Retinal pigment epithelial cell (primary cell): ENCODE data around the gene MED19.
A peak's percentile ranks its signal among the peaks of the same experiment; 100 is the strongest.
"Not testable (repeated sequence)": the region's sequence is repeated elsewhere in the genome, so short reads cannot be mapped to it uniquely, and the experiment has no call there.

Experiments
- DNase-seq: peaks from one replicate; pipeline ENCODE4 v3.0.0-alpha.2; 2010; ENCODE audit warnings: low read depth
- H3K4me3 ChIP-seq: 2 replicates; pipeline ENCODE4 v1.5.1; 2011; ENCODE audit warnings: mild to moderate bottlenecking, low read length, control low read depth, moderate library complexity
- CTCF ChIP-seq: conservative IDR thresholded peaks from 2 replicates; pipeline ENCODE4 v1.5.1; 2011; ENCODE audit warnings: low read depth, low read length, control low read depth, inconsistent platforms

Gene MED19

DNA sequence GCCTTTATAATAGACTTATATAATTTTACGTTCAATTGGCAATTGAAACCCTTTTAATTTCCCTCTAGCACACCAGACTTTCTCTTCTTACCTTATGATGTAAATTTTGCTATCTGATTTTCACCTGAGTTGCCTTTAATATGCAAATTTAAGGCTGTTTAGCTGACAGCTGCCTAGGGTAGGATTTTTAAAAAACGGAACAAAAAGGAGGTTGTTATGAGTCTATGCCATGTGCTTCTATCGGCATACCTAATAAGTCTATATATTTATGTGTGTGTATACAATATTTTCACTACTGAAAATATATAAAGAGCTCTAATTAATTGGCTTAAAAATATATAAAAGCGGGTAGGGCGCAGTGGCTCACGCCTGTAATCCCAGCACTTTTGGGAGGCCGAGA is 17.5 kb upstream of the MED19 start:
- DNase-seq = no peak
- no peak for TF ChIP-seq CTCF
- H3K4me3 ChIP-seq = no peak overlapping the region

DNA sequence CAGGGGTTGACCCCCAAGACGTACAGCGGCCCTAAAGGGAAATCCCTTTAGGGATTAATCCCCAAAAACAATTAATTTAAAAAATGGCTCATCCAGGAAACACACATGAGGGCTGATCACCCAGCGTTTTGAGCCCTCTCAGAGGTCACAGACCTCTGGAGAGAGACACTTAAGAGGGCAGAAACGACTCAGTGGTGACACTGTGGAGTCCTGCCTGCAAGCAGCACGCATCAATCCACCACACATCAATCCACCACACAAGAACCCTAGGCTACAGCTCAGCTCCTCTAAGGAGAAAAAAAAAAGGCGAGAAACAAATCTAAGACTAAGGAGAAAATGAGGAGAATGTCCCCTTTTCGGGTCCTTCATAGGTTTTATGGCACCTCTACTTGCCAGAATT is 16.8 kb upstream of the MED19 start:
- no peak overlapping the region for H3K4me3 ChIP-seq
- TF ChIP-seq CTCF = no peak
- DNase-seq = no peak

DNA sequence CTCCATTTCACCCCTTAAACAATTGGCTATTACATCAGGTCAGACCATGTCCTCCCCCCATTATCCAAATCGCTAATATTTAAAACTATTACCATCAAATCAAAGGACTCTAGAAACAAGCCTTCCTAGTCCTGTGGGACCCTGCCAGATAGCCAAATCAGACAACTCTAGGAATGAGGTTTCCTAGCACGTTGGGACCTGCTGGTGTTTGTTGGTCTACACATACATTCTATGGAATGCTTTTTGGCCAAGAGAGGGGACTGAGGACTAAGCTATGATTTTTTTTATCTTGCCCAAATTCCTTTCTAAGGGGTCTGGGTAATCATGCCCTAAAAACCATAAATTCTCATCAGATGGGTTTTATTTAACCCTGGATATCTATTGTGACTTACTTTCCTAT is 15.2 kb upstream of the MED19 start:
- no peak for DNase-seq
- no peak for TF ChIP-seq CTCF
- H3K4me3 ChIP-seq = no peak overlapping the region

DNA sequence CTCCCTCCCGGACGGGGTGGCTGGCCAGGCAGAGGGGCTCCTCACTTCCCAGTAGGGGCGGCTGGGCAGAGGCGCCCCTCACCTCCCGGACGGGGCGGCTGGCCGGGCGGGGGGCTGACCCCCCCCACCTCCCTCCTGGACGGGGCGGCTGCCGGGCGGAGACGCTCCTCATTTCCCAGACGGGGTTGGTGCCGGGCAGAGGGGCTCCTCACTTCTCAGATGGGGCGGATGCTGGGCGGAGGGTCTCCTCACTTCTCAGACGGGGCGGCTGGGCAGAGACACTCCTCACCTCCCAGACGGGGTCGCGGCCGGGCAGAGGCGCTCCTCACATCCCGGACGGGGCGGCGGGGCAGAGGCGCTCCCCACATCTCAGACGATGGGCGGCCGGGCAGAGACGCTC is 4.7 kb upstream of the MED19 start:
- H3K4me3 ChIP-seq = not testable (repeated sequence)

GRCh38 chr11:57713835-57714234 is 1.8 kb upstream of the MED19 start:
- H3K4me3 ChIP-seq = peak overlapping the region; percentile 100
- DNase-seq = no peak
- TF ChIP-seq CTCF = no peak

More for the DNA sequence above, 4.7 kb upstream of the MED19 start:
- not testable (repeated sequence) for DNase-seq

GRCh38 chr11:57712256-57713150 is 488 bp upstream of the MED19 start, which contains the start of gene TMX2:
TMX2 (plus strand) TSS chr11:57712593; CDS start chr11:57712619, 26 bp downstream.
- peak; percentile 99 for DNase-seq
- no peak for TF ChIP-seq CTCF
- H3K4me3 ChIP-seq = peak within 1 kb of the TSS; percentile 100

DNA sequence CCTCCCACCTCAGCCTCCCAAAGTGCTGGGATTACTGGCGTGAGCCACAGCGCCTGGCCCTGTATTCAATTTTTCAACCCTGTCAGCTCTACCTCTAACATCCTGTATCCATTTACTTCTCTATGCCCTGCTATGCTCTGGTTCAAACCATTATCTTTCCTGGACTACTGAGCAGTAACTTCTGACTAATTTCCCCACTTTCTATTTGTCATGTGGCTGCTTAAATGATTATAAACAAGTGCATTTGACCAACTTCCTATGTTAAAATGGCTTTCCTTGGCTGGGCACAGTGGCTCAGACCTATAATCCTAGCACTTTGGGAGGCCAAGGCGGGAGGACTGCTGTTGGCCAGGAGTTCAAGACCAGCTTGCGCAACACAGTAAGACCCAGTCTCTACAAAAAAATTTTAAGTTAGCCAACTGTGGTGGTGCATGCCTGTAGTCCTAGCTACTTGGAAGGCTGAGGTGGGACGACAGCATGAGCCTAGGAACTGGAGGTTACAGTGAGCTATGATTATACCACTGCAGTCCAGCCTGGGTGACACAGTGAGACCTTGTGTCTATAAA is 2.1 kb downstream of the MED19 start:
- no peak overlapping the region for H3K4me3 ChIP-seq
- DNase-seq = no peak
- TF ChIP-seq CTCF = no peak

- not testable (repeated sequence) for H3K4me3 ChIP-seq, DNase-seq
Observed at GRCh38 chr11:57705432-57705831, 6.6 kb downstream of the MED19 start.
